Measurements from ENCODE around the gene ARHGEF35.

GRCh38 chr7:144174613-144175012 lies 21.0 kb downstream of the ARHGEF35 start:
- no peak for TF ChIP-seq CTCF (IDR thresholded peaks at IDR 0.05 in 8 of 11, conservative IDR thresholded peaks at IDR 0.05 in 3 of 11)
- TF ChIP-seq POLR2AphosphoS5 (IDR thresholded peaks at IDR 0.05) = no peak
- TF ChIP-seq POLR2A (IDR thresholded peaks at IDR 0.05) = no peak

All from spleen (tissue), 7 donors.